ENCODE measurements around the gene IRGQ.

- TF ChIP-seq, protein P1, sequence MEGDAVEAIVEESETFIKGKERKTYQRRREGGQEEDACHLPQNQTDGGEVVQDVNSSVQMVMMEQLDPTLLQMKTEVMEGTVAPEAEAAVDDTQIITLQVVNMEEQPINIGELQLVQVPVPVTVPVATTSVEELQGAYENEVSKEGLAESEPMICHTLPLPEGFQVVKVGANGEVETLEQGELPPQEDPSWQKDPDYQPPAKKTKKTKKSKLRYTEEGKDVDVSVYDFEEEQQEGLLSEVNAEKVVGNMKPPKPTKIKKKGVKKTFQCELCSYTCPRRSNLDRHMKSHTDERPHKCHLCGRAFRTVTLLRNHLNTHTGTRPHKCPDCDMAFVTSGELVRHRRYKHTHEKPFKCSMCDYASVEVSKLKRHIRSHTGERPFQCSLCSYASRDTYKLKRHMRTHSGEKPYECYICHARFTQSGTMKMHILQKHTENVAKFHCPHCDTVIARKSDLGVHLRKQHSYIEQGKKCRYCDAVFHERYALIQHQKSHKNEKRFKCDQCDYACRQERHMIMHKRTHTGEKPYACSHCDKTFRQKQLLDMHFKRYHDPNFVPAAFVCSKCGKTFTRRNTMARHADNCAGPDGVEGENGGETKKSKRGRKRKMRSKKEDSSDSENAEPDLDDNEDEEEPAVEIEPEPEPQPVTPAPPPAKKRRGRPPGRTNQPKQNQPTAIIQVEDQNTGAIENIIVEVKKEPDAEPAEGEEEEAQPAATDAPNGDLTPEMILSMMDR (IDR thresholded peaks at IDR 0.05): no peak
- TF ChIP-seq EZH2 (IDR thresholded peaks at IDR 0.05) (no peak), EZH2phosphoT487 (IDR thresholded peaks at IDR 0.05) (no peak)
Observed at GRCh38 chr19:43612374-43612773, 16.4 kb upstream of the IRGQ start.
